NCI-H345 treated with DMSO at 0.1 percent for 48 hours (cell line): Measurements from ENCODE around the gene LOXL1.

ENCODE experiments used
- DNase-seq: peaks from one replicate; lab custom pipeline; 2025; ENCODE audit not compliant: unreplicated experiment; lab: John Stamatoyannopoulos, UW

The LOXL1 gene

GRCh38 chr15:73899197-73900094, 26.8 kb upstream of the LOXL1 start:
- no peak for DNase-seq

GRCh38 chr15:73900095-73900712, 26.1 kb upstream of the LOXL1 start:
- no peak for DNase-seq

GRCh38 chr15:73901126-73901810, 25.0 kb upstream of the LOXL1 start:
- no peak for DNase-seq

GRCh38 chr15:73902121-73903020, 23.9 kb upstream of the LOXL1 start:
- DNase-seq, result no peak

- no peak for DNase-seq
Observed at GRCh38 chr15:73904026-73904815, 22.0 kb upstream of the LOXL1 start.

GRCh38 chr15:73905225-73905827, 20.9 kb upstream of the LOXL1 start:
- no peak for DNase-seq

GRCh38 chr15:73906346-73907034, 19.8 kb upstream of the LOXL1 start:
- DNase-seq, result no peak

GRCh38 chr15:73907035-73907408, 19.2 kb upstream of the LOXL1 start:
- no peak for DNase-seq

GRCh38 chr15:73908030-73908821, 18.0 kb upstream of the LOXL1 start:
- DNase-seq, result peak; percentile 16

DNA sequence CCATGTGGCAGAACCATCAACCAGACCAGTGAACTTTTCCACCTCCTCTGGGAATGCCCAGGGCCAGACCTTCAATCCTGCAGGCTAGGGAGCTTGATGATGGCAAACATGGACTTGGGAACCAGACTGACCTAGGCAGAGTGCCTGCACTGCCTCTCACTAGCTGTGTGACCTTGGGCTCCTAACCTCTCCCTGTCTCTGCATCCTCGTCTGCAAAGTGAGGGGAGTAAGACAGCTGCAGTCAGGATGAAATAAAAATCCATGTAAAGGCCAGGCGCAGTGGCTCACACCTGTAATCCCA, 17.5 kb upstream of the LOXL1 start:
- no peak for DNase-seq

- no peak for DNase-seq
Observed at GRCh38 chr15:73909651-73910050, 16.6 kb upstream of the LOXL1 start.

GRCh38 chr15:73910522-73911303, 15.5 kb upstream of the LOXL1 start:
- no peak for DNase-seq

- no peak for DNase-seq
Observed at GRCh38 chr15:73912030-73912596, 14.1 kb upstream of the LOXL1 start.

- no peak for DNase-seq
Observed at GRCh38 chr15:73914145-73914544, 12.1 kb upstream of the LOXL1 start.

DNA sequence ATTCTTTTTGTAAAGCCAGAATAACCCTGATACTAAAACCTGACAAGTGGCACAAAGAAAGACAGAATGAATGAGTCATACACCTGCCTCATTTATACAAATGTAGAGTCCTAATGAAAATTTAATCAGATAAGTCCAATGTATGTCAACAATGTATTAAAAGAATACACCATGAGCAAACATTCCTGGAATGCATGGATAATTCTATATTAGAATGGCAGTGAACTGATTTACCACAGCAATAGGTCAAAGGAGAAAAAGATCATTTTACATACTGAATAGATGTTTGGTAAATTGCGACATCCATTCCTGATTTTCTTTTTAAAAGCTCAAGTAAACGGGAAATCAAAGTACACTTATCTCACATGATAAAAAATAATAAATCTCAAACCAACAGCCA, 11.2 kb upstream of the LOXL1 start:
- DNase-seq, result no peak

GRCh38 chr15:73918784-73919183, 7.5 kb upstream of the LOXL1 start:
- DNase-seq, result no peak

GRCh38 chr15:73919706-73920105, 6.6 kb upstream of the LOXL1 start:
- no peak for DNase-seq
